HG03139 (cell line): Measurements from ENCODE around the gene TARS3.

Source experiments
- ATAC-seq: cut with Tn5 transposase; IDR thresholded peaks from one replicate; pipeline ENCODE4 v1.9.1; 2021; ENCODE audit not compliant: unreplicated experiment

The TARS3 gene

GRCh38 chr15:101702077-101702476 lies 22.2 kb downstream of the TARS3 start:
- no peak for ATAC-seq

DNA sequence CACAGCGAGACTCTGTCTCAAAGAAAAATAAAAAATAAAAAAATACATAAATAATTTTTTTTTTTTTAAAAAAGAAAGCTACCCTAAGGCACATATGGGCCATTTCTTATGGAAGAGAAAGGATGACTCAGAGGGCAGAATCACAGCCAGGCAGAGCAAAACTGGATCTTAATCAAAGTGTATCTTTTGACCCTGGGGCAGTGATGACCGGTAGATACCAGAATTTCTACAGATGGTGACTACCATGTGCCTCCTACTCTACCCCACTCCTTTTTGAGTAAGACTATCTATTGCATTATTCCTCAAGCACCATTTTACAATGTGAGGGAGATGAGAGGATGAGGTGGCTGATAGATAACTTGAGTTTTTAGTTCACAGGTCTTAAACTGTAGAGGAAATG lies 26.0 kb downstream of the TARS3 start:
- no peak for ATAC-seq

- no peak for ATAC-seq
Measured at GRCh38 chr15:101697488-101697887, 26.8 kb downstream of the TARS3 start.

DNA sequence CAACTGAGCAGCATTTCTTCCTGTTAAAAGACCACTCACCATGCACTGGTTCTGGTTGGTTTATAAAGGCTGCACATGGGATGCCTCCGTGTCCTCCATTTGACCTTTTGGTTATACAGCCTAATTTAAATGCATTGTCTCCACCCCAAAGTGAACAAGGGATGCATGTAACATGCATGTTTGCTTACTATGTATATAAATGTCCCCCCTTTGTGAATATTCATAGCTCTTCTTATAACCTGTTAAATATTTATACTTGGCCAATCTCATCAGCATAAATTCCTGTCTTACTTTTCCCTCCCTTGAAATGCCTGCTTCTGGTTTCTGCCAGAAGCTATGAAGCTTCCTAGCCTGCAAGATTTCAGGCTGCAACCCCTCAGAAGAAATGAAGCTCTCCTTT lies 27.4 kb downstream of the TARS3 start:
- ATAC-seq = no peak

- no peak for ATAC-seq
Measured at GRCh38 chr15:101694261-101694660, 30.0 kb downstream of the TARS3 start.

- ATAC-seq = no peak
Measured at GRCh38 chr15:101692801-101693598, 31.3 kb downstream of the TARS3 start.

DNA sequence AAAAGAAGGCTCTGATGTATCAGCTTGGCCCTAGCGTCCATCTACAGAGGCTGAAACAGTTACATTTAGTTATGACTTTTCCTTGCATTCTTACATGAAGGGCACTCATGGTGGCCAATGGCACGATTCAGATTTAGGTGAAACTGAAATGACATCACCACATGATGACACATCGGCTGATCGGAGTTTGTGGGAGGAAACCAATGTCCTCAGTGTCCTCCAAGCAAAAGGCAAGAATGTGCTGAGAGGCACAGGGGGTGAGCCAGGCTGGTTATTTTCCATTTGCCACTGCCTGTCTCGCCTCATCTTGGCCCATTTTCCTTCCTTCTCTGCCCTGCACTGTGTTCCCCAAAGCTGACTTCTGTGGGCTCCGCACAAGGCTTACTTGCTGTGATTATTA lies 34.4 kb downstream of the TARS3 start:
- no peak for ATAC-seq

GRCh38 chr15:101686718-101687117 lies 37.6 kb downstream of the TARS3 start:
- no peak for ATAC-seq

DNA sequence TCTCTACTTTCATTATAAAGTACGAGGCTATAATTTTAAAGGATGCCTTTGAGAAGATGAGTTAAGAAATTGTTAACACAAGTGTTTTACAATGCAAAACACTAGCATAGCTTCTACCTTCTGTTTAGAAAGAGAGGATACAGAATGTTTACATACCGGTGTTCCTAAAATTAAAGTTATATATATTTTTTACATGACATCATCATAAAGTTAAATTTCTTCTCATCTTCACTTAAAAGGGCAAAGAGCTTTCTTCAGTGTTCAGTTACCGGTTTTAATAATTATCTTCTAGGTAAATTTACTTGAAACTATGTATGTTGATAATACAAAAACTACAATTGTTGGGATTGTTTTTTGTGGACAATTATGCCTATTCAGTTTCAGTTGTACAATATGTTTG lies 39.4 kb downstream of the TARS3 start:
- no peak for ATAC-seq

- no peak for ATAC-seq
Measured at GRCh38 chr15:101684384-101684783, 39.9 kb downstream of the TARS3 start.

GRCh38 chr15:101679806-101680205 lies 44.5 kb downstream of the TARS3 start:
- no peak for ATAC-seq

GRCh38 chr15:101676921-101677329 lies 47.3 kb downstream of the TARS3 start:
- ATAC-seq = no peak

DNA sequence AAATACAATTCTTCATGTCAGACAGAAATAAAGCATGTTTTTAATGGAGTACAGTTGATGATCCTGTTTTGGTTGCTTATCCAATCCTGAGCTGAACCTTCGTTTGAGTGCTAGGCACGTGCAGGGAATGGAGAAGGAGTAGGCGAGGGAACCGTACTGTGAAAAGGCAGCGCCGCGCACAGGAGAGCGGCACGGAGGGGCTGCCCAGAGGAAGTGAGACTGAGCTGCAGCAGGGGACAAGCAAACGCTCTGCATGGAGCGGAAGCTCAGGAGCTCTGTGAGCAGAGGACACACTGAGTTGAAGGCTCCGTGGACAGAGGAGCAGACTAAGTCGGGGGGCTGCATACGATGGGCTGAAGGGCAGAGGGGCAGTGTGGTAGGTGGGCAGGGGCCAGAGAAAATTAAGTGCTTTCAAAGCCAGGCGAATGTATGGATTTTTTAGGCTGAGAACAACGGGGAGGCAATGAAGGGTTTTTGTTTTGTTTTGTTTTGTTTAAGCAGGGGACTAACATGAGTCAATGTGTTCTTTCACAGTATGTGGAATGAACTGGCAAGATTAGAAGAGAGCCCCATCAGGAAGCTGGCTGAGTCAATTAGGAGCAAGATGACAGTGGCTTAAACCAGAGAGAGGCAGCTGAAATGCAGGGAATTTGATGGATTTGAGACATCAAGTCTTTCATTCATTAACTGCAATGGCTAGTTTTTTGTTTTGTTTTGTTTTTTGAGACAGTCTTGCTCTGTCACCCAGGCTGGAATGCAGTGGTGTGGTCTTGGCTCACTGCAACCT lies 48.3 kb downstream of the TARS3 start:
- no peak for ATAC-seq

DNA sequence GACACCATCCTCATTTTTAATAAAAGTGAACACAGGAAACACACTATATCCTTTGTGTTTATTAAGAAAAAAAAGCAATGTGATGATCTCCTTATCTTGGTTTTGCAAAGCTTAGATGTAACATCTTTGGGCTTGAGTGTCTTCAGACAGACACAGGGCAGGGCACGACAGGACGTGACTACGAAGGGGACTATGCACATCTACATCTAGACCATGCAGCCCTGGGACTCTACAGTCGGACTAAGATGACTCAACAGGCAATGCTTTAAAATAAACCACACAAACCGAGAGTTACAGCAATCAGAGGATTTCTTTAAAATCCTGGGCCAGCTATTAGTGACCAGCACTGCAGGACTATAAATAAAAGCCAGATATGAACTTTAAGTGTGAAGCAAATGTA lies 49.3 kb downstream of the TARS3 start:
- no peak for ATAC-seq

GRCh38 chr15:101672298-101672697 lies 52.0 kb downstream of the TARS3 start:
- no peak for ATAC-seq

GRCh38 chr15:101669744-101670143 lies 54.5 kb downstream of the TARS3 start:
- ATAC-seq = no peak

DNA sequence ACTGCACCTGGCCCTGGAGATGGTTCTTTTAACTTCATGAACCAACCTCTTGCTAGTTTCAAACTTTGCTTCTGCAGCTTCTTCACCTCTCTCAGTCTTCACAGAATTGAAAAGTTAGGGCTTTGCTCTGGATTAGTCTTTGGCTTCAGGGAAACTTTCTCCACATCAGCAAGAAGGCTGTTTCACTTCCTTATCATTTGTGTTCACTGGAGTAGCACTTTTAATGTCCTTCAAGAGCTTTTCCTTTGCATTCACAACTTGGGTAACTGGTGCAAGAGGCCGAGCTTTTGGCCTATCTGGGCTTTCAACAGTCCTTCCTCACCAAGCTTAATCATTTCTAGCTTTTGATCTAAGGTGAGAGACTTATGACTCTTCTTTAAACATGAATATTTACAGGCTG lies 56.4 kb downstream of the TARS3 start:
- no peak for ATAC-seq

GRCh38 chr15:101664303-101664913 lies 59.9 kb downstream of the TARS3 start:
- ATAC-seq = no peak

GRCh38 chr15:101662203-101662602 lies 62.1 kb downstream of the TARS3 start:
- ATAC-seq = no peak

- ATAC-seq = no peak
Measured at GRCh38 chr15:101660005-101660404, 64.3 kb downstream of the TARS3 start.

- no peak for ATAC-seq
Measured at GRCh38 chr15:101657968-101658784, 66.1 kb downstream of the TARS3 start.
